SU-DHL-6 (cell line): Measurements from ENCODE around the gene SKOR1.

Experiments
- H2AFZ ChIP-seq: fragments of 200-600 bp; sonication (generic); 2 replicates; pipeline ENCODE4 v1.6.1; 2014; ENCODE audit warnings: low read depth, mild to moderate bottlenecking, moderate library complexity, mixed read lengths, antibody characterized with exemption, low read length; ENCODE audit not compliant: severe bottlenecking
- H3F3A ChIP-seq: fragments of 200-600 bp; shearing (Covaris generic); 2 replicates; pipeline ENCODE4 v1.6.0; 2016; ENCODE audit warnings: antibody characterized with exemption, mild to moderate bottlenecking; ENCODE audit not compliant: insufficient read depth
- H3K27ac ChIP-seq: fragments of 200-600 bp; sonication (generic); 2 replicates; pipeline ENCODE4 v1.5.1; 2016; ENCODE audit warnings: low read depth, mild to moderate bottlenecking, low read length, moderate library complexity, mixed read lengths
- H3K27me3 ChIP-seq: fragments of 200-600 bp; sonication (generic), shearing (Covaris generic); 2 replicates; pipeline ENCODE4 v1.6.0; 2014; ENCODE audit warnings: mild to moderate bottlenecking, low read length
- H3K36me3 ChIP-seq: fragments of 200-600 bp; sonication (generic); 2 replicates; pipeline ENCODE4 v1.6.1; 2014; ENCODE audit warnings: mild to moderate bottlenecking, low read length, mixed read lengths
- H3K4me2 ChIP-seq: fragments of 300-600, 200-600 bp; shearing (Covaris generic), sonication (generic); 2 replicates; pipeline ENCODE4 v1.6.0; 2014; ENCODE audit warnings: low read length, low read depth, mild to moderate bottlenecking; ENCODE audit not compliant: poor library complexity, severe bottlenecking
- H3K4me3 ChIP-seq: fragments of 200-600 bp; sonication (generic); 2 replicates; pipeline ENCODE4 v1.5.1; 2014; ENCODE audit warnings: antibody characterized with exemption, low read length, mild to moderate bottlenecking, mixed read lengths; ENCODE audit not compliant: insufficient read depth, poor library complexity, severe bottlenecking
- H3K79me2 ChIP-seq: fragments of 200-600 bp; sonication (generic); 2 replicates; pipeline ENCODE4 v1.6.1; 2014; ENCODE audit warnings: mild to moderate bottlenecking, low read length, moderate library complexity; ENCODE audit not compliant: insufficient read depth
- H3K9ac ChIP-seq: fragments of 200-600 bp; sonication (generic); 2 replicates; pipeline ENCODE4 v1.7.0; 2014; ENCODE audit warnings: mild to moderate bottlenecking, low read length
- H3K9me2 ChIP-seq: fragments of 200-600 bp; sonication (generic); replicated peaks from 2 replicates; pipeline ENCODE4 v1.6.1; 2014; ENCODE audit warnings: low read length; ENCODE audit not compliant: insufficient read depth
- H3K9me3 ChIP-seq: fragments of 200-600 bp; sonication (generic); 2 replicates; pipeline ENCODE4 v1.6.1; 2014; ENCODE audit warnings: low read length, mixed read lengths; ENCODE audit not compliant: insufficient read depth
- H4K20me1 ChIP-seq: fragments of 200-600 bp; sonication (generic); 2 replicates; pipeline ENCODE4 v1.6.1; 2014; ENCODE audit warnings: low read depth, mild to moderate bottlenecking, antibody characterized with exemption, low read length, moderate library complexity, mixed read lengths
- EZH2phosphoT487 ChIP-seq: fragments of 200-600 bp; sonication (generic), shearing (Covaris generic); conservative IDR thresholded peaks from 2 replicates; pipeline ENCODE4 v1.6.1; 2018; ENCODE audit warnings: mild to moderate bottlenecking, antibody characterized with exemption, low read length, moderate library complexity, mixed read lengths
- TF ChIP-seq, protein P1 (sequence below): fragments of 200-600 bp; sonication (generic); IDR thresholded peaks from one replicate; pipeline ENCODE4 v1.5.1; 2017; ENCODE audit warnings: antibody characterized with exemption, mild to moderate bottlenecking, low read length, moderate library complexity; ENCODE audit not compliant: insufficient read depth, poor library complexity, severe bottlenecking

SKOR1 gene

DNA sequence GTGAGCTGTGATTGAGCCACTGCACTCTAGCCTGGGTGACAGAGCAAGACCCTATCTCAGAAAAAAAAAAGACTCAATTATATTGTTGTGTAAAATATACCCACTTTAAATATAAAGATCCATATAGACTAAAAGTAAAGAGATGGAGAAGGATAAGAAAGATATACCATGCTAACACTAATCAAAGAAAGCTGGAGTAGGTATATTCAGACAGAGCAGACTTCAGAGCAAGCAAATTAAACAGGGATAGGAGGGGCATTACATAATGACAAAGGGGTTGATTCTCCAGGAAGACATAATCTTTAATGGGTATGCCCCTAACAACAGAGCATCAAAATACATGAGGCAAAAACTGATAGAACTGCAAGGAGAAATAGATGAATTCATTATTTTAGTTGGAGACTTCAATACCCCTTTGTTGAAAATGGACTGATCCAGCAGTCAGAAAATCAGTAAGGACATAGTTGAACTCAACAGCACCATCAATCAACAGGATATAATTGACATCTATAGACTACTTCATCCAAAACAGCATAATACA lies 45.6 kb downstream of the SKOR1 start:
- Histone ChIP-seq H3K9me2 (no peaks in the 10 kb centered on the region), H3K9me3 (peaks cover 11% of the 10 kb centered on the region; the same call in 1 of the 2 replicates), H2AFZ (no peak overlapping the region), H3K27ac (no peak overlapping the region), H3K79me2 (no peaks in the 10 kb centered on the region), H3F3A (no peaks in the 10 kb centered on the region), H3K4me2 (no peak overlapping the region), H3K27me3 (no peaks in the 10 kb centered on the region), H3K4me3 (no peak overlapping the region), H4K20me1 (no peaks in the 10 kb centered on the region), H3K9ac (no peak overlapping the region), H3K36me3 (no peaks in the 10 kb centered on the region)
- no peak for TF ChIP-seq EZH2phosphoT487
- TF ChIP-seq, protein P1, sequence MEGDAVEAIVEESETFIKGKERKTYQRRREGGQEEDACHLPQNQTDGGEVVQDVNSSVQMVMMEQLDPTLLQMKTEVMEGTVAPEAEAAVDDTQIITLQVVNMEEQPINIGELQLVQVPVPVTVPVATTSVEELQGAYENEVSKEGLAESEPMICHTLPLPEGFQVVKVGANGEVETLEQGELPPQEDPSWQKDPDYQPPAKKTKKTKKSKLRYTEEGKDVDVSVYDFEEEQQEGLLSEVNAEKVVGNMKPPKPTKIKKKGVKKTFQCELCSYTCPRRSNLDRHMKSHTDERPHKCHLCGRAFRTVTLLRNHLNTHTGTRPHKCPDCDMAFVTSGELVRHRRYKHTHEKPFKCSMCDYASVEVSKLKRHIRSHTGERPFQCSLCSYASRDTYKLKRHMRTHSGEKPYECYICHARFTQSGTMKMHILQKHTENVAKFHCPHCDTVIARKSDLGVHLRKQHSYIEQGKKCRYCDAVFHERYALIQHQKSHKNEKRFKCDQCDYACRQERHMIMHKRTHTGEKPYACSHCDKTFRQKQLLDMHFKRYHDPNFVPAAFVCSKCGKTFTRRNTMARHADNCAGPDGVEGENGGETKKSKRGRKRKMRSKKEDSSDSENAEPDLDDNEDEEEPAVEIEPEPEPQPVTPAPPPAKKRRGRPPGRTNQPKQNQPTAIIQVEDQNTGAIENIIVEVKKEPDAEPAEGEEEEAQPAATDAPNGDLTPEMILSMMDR, result no peak

DNA sequence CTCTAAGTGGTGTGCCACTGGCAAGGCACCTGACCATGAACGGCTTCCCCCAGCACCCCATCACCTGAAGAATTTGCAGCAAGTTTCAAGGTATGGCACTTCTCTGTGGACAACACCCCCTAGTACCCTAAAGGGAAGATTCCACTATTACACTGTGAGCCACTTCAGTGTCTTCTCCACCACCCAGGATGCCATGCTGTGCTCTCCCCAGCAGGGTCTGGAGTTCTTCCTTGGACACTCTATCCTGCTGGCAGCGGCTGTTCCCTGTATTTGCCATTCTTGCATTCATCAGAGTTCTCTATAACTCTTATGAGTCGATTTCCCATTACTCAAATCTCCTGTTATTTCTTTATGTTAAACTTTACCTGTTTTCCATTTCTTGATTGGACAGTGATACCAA lies 48.5 kb downstream of the SKOR1 start:
- H4K20me1 ChIP-seq, result no peaks in the 10 kb centered on the region
- no peak overlapping the region for H3K9ac ChIP-seq
- H3K4me3 ChIP-seq, result no peak overlapping the region
- H3K36me3 ChIP-seq, result no peaks in the 10 kb centered on the region
- no peak overlapping the region for H3K27ac ChIP-seq
- H3K27me3 ChIP-seq, result no peaks in the 10 kb centered on the region
- H3K79me2 ChIP-seq, result no peaks in the 10 kb centered on the region
- TF ChIP-seq, protein P1, result no peak
- TF ChIP-seq EZH2phosphoT487, result no peak
- no peak overlapping the region for H3K4me2 ChIP-seq
- no peaks in the 10 kb centered on the region for H3K9me2 ChIP-seq
- H2AFZ ChIP-seq, result no peak overlapping the region
- peaks cover 11% of the 10 kb centered on the region; the same call in 1 of the 2 replicates for H3K9me3 ChIP-seq
- H3F3A ChIP-seq, result no peaks in the 10 kb centered on the region

DNA sequence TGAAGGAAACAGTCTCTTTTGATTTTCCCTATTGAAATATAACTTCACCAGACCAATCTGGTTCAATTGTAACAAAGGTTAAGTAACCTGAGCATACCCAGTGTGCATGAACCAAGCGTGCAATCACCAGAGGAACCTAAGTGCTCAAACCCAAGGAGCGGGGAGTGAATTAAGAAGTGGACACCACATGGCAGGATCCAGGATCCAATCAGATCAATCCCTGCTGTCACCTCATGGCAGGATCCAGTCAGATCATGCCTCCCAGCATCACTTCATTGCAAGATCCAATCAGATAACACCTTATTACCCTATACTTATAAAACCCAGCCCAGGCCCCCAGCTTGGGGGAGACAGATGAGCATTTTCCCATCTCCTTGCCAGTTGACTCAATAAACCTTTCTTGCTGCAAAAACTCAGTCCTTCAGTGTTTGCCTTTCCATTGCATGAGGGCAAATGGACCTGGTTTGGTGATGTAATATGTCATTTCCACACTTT lies 53.5 kb downstream of the SKOR1 start:
- H4K20me1 ChIP-seq, result no peaks in the 10 kb centered on the region
- no peaks in the 10 kb centered on the region for H3K27me3 ChIP-seq
- no peaks in the 10 kb centered on the region for H3K79me2 ChIP-seq
- no peak for TF ChIP-seq EZH2phosphoT487
- TF ChIP-seq, protein P1, result no peak
- no peak overlapping the region for H3K27ac ChIP-seq
- no peak overlapping the region for H2AFZ ChIP-seq
- no peaks in the 10 kb centered on the region for H3K9me3 ChIP-seq
- no peak overlapping the region for H3K9ac ChIP-seq
- H3K36me3 ChIP-seq, result no peaks in the 10 kb centered on the region
- no peaks in the 10 kb centered on the region for H3F3A ChIP-seq
- H3K4me3 ChIP-seq, result no peak overlapping the region
- H3K9me2 ChIP-seq, result no peaks in the 10 kb centered on the region
- H3K4me2 ChIP-seq, result no peak overlapping the region
